Endothelial cell of umbilical vein (primary cell): ENCODE results near the gene SIGLECL1.

Experiments
- CTCF ChIP-seq, 2 donors: IDR thresholded peaks; 1 replicate in 1 of 2; 2 replicates in 1 of 2; pipeline ENCODE4 v1.5.1; 2011; ENCODE audit warnings: low read length in 2 of 2, mild to moderate bottlenecking in 2 of 2, moderate library complexity in 2 of 2, control low read depth in 1 of 2, inconsistent platforms in 1 of 2, low read depth in 1 of 2; ENCODE audit not compliant: insufficient read depth in 1 of 2; ENCODE audit errors: extremely low read depth in 1 of 2
- GATA2 ChIP-seq: IDR thresholded peaks from 2 replicates; pipeline ENCODE4 v1.7.0; 2011; ENCODE audit warnings: low read depth, mild to moderate bottlenecking, moderate library complexity, mixed read lengths, low read length; ENCODE audit not compliant: insufficient read length, insufficient read depth
- JUN ChIP-seq: IDR thresholded peaks from 2 replicates; pipeline ENCODE4 v1.6.1; 2011; ENCODE audit warnings: borderline replicate concordance, low read depth; ENCODE audit not compliant: insufficient read length, insufficient read depth
- POLR2A ChIP-seq: IDR thresholded peaks from 2 replicates; pipeline ENCODE4 v1.6.1; 2012; ENCODE audit warnings: low read depth, mild to moderate bottlenecking, control low read depth, low read length

DNA sequence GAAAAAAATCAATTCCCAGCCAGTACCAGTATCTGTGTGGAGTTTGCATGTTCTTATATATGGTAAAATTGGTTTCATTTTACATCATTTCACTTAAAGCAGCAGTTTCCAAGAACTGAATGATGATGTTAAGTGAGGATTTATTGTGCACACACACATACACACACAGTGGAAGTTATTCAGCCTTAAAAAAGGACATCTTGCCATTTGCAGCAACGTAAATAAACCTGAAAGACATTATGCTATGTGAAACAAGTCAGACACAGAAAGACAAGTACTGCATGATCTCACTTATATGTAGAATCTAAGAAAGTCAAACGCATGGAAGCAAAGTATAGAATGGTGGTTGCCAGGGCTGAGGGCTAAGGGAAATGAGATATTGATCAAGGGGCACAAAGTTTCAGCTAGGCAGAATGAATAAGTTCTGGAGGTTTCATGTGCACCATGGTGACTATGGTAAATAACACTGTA, 5.3 kb downstream of the SIGLECL1 start:
- TF ChIP-seq GATA2 (no peak), CTCF (IDR thresholded peaks at IDR 0.05; ENCODE audit: extremely low read depth in 1 of 2, insufficient read depth in 1 of 2, low read depth in 1 of 2, low read length in 2 of 2) (no peak), POLR2A (no peak), JUN (no peak)
